HG02610 (cell line): ENCODE measurements around the gene LIG4.
"Not testable (repeated sequence)": the region's sequence is repeated elsewhere in the genome, so short reads cannot be mapped to it uniquely, and the experiment has no call there.

Experiments
- ATAC-seq: cut with Tn5 transposase; IDR thresholded peaks from one replicate; pipeline ENCODE4 v1.9.1; 2021; ENCODE audit warnings: mild to moderate bottlenecking, moderate library complexity; ENCODE audit not compliant: unreplicated experiment

The LIG4 gene

GRCh38 chr13:108215436-108215835, at the start of gene LIG4:
LIG4 (minus strand) TSS chr13:108215536; CDS start chr13:108211268, 4,268 bp downstream.
- peak; percentile 71 for ATAC-seq

- ATAC-seq = no peak
These were observed 48.5 kb upstream of the LIG4 start for GRCh38 chr13:108263621-108264355.

GRCh38 chr13:108257248-108257647, 41.9 kb upstream of the LIG4 start:
- ATAC-seq = no peak

- ATAC-seq = peak; percentile 89
These were observed 33.8 kb upstream of the LIG4 start for GRCh38 chr13:108249150-108249549.

GRCh38 chr13:108230377-108230776, 15.0 kb upstream of the LIG4 start:
- no peak for ATAC-seq

- no peak for ATAC-seq
These were observed 12.4 kb upstream of the LIG4 start for GRCh38 chr13:108227651-108228272.

GRCh38 chr13:108226184-108226583, 10.8 kb upstream of the LIG4 start:
- ATAC-seq = peak; percentile 51

GRCh38 chr13:108225440-108225839, 10.1 kb upstream of the LIG4 start:
- peak; percentile 71 for ATAC-seq

- ATAC-seq = no peak
These were observed 8.6 kb upstream of the LIG4 start for GRCh38 chr13:108223687-108224503.

GRCh38 chr13:108220041-108220440, 4.7 kb upstream of the LIG4 start:
- ATAC-seq = no peak

- ATAC-seq = peak; percentile 79
These were observed 3.0 kb upstream of the LIG4 start, which contains the start of gene ABHD13 for GRCh38 chr13:108218044-108218974. ABHD13 (plus strand) TSS chr13:108218392; CDS start chr13:108229219, 10,827 bp downstream.

GRCh38 chr13:108217307-108218043, 2.1 kb upstream of the LIG4 start:
- not testable (repeated sequence) for ATAC-seq

GRCh38 chr13:108214441-108215271, 680 bp downstream of the LIG4 start:
- no peak for ATAC-seq

GRCh38 chr13:108213946-108214345, 1.4 kb downstream of the LIG4 start:
- no peak for ATAC-seq

GRCh38 chr13:108212886-108213285, 2.5 kb downstream of the LIG4 start:
- ATAC-seq = peak; percentile 31

- ATAC-seq = no peak
These were observed 4.8 kb downstream of the LIG4 start for GRCh38 chr13:108210551-108210950.

- ATAC-seq = no peak
These were observed 14.4 kb downstream of the LIG4 start for GRCh38 chr13:108200781-108201398.

- no peak for ATAC-seq
These were observed 19.5 kb downstream of the LIG4 start for GRCh38 chr13:108195861-108196260.
